GM18520 (cell line): Measurements from ENCODE around the gene GLDC.

Source experiments
- ATAC-seq: cut with Tn5 transposase; IDR thresholded peaks from one replicate; pipeline ENCODE4 v1.9.1; 2021; ENCODE audit not compliant: unreplicated experiment

The GLDC gene

DNA sequence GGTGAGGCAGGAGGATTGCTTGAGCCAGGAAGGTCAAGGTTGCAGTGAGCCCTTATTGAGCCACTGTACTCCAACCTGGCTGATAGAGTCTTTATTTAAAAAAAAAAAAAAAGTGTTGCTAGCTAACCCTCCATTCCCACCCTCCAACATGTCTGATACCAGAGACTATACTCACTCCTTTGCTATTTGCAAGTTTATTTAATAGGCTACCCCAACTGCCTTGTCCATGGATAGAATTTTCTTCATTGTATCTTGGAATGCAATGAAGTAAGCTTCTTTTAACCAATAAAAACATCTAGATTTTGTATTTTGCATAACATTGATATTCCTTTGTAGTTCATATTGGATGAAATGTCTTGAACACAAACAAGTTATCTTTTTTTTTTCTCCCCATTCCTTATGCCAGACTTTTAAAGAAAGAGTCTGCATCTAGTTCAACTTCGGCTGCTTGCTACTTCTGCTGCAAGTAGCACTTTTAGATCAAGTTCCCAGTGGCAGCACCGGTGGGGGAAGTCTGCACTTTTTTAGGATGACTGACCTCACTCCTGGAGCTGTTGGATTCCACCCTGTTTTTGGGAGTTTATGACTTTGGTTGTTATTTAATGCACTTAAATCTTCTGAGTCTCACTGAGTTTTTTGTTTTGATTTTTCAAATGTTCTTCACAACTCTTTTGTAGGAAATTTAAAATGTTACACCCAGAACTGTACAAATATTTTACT, 120.0 kb downstream of the GLDC start:
- no peak for ATAC-seq

GRCh38 chr9:6522263-6522662, 123.3 kb downstream of the GLDC start:
- ATAC-seq: no peak

- no peak for ATAC-seq
These were observed 133.4 kb downstream of the GLDC start for GRCh38 chr9:6512085-6512657.

DNA sequence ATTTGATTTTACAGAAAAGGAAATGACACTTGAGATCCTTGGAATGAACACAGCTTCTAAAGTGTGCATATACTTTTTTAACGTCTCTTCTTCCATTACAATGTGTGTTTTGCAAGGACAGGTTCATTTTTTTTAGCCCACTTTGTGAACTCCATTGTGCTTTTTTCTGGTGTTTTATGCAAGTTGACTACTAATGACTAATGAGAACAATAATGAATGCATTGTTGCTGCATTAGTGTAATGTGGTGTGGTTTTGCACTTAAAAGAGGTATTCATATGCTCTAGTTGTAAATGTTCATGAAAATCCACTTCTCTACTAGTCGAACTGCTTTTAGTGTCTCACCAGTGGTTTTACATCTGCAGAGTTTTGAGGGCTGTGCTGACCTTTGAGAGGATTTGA, 139.0 kb downstream of the GLDC start:
- no peak for ATAC-seq

DNA sequence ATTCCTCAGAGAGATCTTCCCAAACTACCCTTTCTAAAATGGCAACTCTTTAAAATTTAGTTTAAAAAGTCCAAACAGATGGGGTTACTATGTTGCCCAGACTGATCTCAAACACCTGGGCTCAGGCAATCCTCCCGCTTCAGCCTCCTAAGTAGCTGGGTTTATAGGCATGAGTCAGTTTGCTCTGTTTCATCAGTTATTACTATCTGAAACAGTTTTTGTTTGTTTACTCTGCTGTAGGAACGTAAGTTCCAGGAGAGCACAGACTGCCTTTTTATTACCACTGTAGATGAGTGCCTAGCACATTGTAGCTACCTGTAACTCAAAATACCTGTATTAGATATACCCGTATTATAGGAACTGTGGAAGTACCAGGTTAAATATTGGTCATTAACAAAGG, 143.1 kb downstream of the GLDC start:
- ATAC-seq: no peak

- no peak for ATAC-seq
These were observed 143.9 kb downstream of the GLDC start for GRCh38 chr9:6501526-6502210.

GRCh38 chr9:6498982-6499381, 146.5 kb downstream of the GLDC start:
- no peak for ATAC-seq

DNA sequence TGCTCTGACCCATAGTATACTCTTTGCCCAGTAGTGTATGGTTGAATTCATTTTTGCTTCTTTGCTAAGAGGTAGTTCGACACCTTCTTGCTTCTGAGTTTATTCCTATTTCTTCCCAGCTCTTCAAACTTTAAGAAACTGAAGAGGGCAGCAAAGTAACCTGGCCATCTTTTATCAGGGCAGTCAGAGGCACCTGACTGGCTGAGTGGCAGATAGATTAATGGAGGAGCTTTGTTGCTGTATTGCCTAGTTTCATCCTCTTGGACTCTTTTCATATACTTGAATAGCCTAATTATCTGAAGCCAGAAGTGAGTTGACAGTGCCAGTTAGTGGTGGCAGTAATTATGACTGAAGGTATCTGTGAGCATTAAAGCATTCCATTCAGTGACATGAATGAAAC, 150.1 kb downstream of the GLDC start:
- ATAC-seq: no peak

GRCh38 chr9:6490863-6491262, 154.7 kb downstream of the GLDC start:
- ATAC-seq: no peak

DNA sequence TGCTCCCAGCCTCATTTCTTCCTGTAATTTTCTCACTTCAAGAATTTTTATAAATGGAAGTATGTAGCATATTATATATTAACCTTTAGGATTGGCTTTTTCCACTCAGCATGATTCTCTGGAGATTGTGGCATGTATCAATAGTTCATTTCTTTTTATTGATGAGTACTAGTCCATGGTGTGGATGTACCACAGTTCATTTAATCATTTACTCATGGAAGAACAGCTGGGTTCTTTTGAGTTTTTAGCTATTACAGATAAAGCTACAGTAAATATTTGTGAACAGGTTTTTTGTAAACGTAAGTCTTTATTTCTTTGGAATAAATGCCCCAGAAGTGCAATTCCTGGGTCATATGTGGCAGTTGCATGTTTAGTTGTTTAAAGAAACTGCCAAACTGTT, 156.4 kb downstream of the GLDC start:
- no peak for ATAC-seq

GRCh38 chr9:6488395-6488794, 157.1 kb downstream of the GLDC start:
- no peak for ATAC-seq

GRCh38 chr9:6484210-6484609, 161.3 kb downstream of the GLDC start:
- ATAC-seq: no peak
